ENCODE data around the gene CDKL5. TPM values are rescaled to one million over a fixed set of nuclear protein-coding genes. Genes with fewer than 3 reads are reported as not detected.
"Not testable (repeated sequence)": the region's sequence is repeated elsewhere in the genome, so short reads cannot be mapped to it uniquely, and the experiment has no call there.

Gene CDKL5
- total and polyA plus RNA-seq, 2 experiments from 2014 or later = 7.5 to 13.7 TPM

GRCh38 chrX:18428006-18428405, 2.6 kb downstream of the CDKL5 start (continued):
- TF ChIP-seq, protein P1, sequence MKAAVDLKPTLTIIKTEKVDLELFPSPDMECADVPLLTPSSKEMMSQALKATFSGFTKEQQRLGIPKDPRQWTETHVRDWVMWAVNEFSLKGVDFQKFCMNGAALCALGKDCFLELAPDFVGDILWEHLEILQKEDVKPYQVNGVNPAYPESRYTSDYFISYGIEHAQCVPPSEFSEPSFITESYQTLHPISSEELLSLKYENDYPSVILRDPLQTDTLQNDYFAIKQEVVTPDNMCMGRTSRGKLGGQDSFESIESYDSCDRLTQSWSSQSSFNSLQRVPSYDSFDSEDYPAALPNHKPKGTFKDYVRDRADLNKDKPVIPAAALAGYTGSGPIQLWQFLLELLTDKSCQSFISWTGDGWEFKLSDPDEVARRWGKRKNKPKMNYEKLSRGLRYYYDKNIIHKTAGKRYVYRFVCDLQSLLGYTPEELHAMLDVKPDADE (IDR thresholded peaks at IDR 0.05) = no peak
- TF ChIP-seq EZH2 (IDR thresholded peaks at IDR 0.05; ENCODE audit: low read depth, unreplicated experiment) (no peak), JUNB (IDR thresholded peaks at IDR 0.05; ENCODE audit: unreplicated experiment) (no peak)

DNA sequence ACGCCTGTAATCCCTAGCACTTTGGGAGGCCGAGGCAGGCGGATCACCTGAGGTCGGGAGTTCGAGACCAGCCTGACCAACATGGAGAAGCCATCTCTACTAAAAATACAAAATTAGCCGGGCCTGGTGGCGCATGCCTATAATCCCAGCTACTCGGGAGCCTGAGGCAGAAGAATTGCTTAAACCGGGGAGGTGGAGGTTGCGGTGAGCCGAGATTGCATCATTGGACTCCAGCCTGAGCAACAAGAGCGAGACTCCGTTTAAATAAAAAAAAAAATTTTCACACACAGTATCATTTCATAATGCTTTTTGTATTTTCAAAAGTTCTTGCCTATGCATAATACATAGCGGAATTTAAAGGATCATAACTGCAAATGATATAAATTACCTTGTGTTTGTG, 7.9 kb downstream of the CDKL5 start:
- not testable (repeated sequence) for H3K27ac Mint-ChIP-seq; H3K4me3 Mint-ChIP-seq; H4K20me1 ChIP-seq (replicated peaks; ENCODE audit: insufficient read depth); H3K4me1 ChIP-seq (ENCODE audit: insufficient read depth); H3K36me3 ChIP-seq (ENCODE audit: insufficient read depth); ATAC-seq; H3K9me3 Mint-ChIP-seq; H2AFZ ChIP-seq; H3K4me3 ChIP-seq; H3K27ac ChIP-seq (ENCODE audit: low read depth); H3F3A ChIP-seq (replicated peaks; ENCODE audit: low read depth); H3K9me2 ChIP-seq (ENCODE audit: insufficient read depth); H3K27me3 Mint-ChIP-seq (ENCODE audit: insufficient read depth, low read depth, poor library complexity); H3K27me3 ChIP-seq (ENCODE audit: insufficient read depth); DNase-seq (ENCODE audit: low spot score); H3K36me3 Mint-ChIP-seq (ENCODE audit: low read depth); H3K4me2 ChIP-seq
- peaks cover 99% of the 10 kb centered on the region for H3K79me2 ChIP-seq (replicated peaks; ENCODE audit: insufficient read depth)
- H3K4me1 Mint-ChIP-seq = peaks cover 16% of the 10 kb centered on the region

DNA sequence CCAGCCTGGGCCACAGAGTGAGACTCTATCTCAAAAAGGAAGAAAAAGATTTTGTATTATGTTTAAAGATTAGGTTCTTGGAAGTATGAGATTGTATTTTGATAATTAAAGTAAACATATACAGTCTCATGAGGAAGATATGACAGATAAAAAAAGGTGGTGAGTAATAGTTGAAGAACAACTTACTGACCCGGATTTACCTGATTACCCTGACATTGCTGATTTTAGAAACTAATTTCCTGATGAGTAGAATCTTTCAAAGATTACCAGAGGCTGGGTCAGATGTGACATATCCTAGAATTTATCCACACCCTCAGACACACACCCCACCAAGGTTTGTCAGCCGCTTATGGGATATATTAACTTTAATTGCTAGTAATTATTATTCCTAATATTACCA, 9.5 kb downstream of the CDKL5 start:
- no peak overlapping the region for H2AFZ ChIP-seq
- Mint-ChIP-seq H3K27me3 (ENCODE audit: insufficient read depth, low read depth, poor library complexity) (no peaks in the 10 kb centered on the region), H3K9me3 (no peaks in the 10 kb centered on the region), H3K4me3 (no peak overlapping the region), H3K27ac (no peak overlapping the region), H3K4me1 (peaks cover 7% of the 10 kb centered on the region), H3K36me3 (ENCODE audit: low read depth) (no peaks in the 10 kb centered on the region)
- no peak overlapping the region for H3K4me3 ChIP-seq
- H3K79me2 ChIP-seq (replicated peaks; ENCODE audit: insufficient read depth) = peaks cover 95% of the 10 kb centered on the region
- no peak for DNase-seq (ENCODE audit: low spot score)
- H3K4me2 ChIP-seq = no peak overlapping the region
- H3K27ac ChIP-seq (ENCODE audit: low read depth) = no peak overlapping the region
- no peaks in the 10 kb centered on the region for H3K27me3 ChIP-seq (ENCODE audit: insufficient read depth)
- H3K4me1 ChIP-seq (ENCODE audit: insufficient read depth) = no peaks in the 10 kb centered on the region
- H3K36me3 ChIP-seq (ENCODE audit: insufficient read depth) = no peaks in the 10 kb centered on the region
- no peaks in the 10 kb centered on the region for H3F3A ChIP-seq (replicated peaks; ENCODE audit: low read depth)
- H3K9me2 ChIP-seq (ENCODE audit: insufficient read depth) = no peaks in the 10 kb centered on the region
- no peaks in the 10 kb centered on the region for H4K20me1 ChIP-seq (replicated peaks; ENCODE audit: insufficient read depth)
- ATAC-seq = no peak
- TF ChIP-seq, protein P2, sequence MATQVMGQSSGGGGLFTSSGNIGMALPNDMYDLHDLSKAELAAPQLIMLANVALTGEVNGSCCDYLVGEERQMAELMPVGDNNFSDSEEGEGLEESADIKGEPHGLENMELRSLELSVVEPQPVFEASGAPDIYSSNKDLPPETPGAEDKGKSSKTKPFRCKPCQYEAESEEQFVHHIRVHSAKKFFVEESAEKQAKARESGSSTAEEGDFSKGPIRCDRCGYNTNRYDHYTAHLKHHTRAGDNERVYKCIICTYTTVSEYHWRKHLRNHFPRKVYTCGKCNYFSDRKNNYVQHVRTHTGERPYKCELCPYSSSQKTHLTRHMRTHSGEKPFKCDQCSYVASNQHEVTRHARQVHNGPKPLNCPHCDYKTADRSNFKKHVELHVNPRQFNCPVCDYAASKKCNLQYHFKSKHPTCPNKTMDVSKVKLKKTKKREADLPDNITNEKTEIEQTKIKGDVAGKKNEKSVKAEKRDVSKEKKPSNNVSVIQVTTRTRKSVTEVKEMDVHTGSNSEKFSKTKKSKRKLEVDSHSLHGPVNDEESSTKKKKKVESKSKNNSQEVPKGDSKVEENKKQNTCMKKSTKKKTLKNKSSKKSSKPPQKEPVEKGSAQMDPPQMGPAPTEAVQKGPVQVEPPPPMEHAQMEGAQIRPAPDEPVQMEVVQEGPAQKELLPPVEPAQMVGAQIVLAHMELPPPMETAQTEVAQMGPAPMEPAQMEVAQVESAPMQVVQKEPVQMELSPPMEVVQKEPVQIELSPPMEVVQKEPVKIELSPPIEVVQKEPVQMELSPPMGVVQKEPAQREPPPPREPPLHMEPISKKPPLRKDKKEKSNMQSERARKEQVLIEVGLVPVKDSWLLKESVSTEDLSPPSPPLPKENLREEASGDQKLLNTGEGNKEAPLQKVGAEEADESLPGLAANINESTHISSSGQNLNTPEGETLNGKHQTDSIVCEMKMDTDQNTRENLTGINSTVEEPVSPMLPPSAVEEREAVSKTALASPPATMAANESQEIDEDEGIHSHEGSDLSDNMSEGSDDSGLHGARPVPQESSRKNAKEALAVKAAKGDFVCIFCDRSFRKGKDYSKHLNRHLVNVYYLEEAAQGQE (IDR thresholded peaks at IDR 0.05; ENCODE audit: unreplicated experiment) = no peak
- TF ChIP-seq EZH2 (IDR thresholded peaks at IDR 0.05; ENCODE audit: low read depth, unreplicated experiment) = no peak
- TF ChIP-seq CTCF (conservative IDR thresholded peaks at IDR 0.05; ENCODE audit: low read depth in 2 of 2) = no peak
- no peak for TF ChIP-seq POLR2AphosphoS5 (IDR thresholded peaks at IDR 0.05; ENCODE audit: low read depth)
- TF ChIP-seq EZH2phosphoT487 (IDR thresholded peaks at IDR 0.05; ENCODE audit: unreplicated experiment) = no peak
- TF ChIP-seq CREB1 (CRISPR knock-in tag; IDR thresholded peaks at IDR 0.05; ENCODE audit: low read depth) = no peak
- no peak for TF ChIP-seq ZNF114 (CRISPR knock-in tag; IDR thresholded peaks at IDR 0.05)
- no peak for TF ChIP-seq JUNB (IDR thresholded peaks at IDR 0.05; ENCODE audit: unreplicated experiment)

All from GM23338 (cell line).